Neural progenitor cell (in vitro differentiated cells): ENCODE measurements around the gene GAS1. TPM values are rescaled to one million over a fixed set of nuclear protein-coding genes. Genes with fewer than 3 reads are reported as not detected.

Experiments
- DNase-seq: peaks from one replicate; pipeline ENCODE4 v3.0.0-alpha.2; 2016; ENCODE audit warnings: low spot score
- H2AFZ ChIP-seq: fragments of 200-600 bp; sonication (generic); replicated peaks from 2 replicates; pipeline ENCODE4 v1.6.1; 2016; ENCODE audit warnings: antibody characterized with exemption
- H3F3A ChIP-seq: fragments of 200-600 bp; sonication (generic); 2 replicates; pipeline ENCODE4 v1.6.1; 2016; ENCODE audit warnings: antibody characterized with exemption, low read depth
- H3K27ac ChIP-seq: fragments of 200-600 bp; sonication (generic); 2 replicates; pipeline ENCODE4 v1.5.1; 2016; ENCODE audit warnings: mild to moderate bottlenecking
- H3K27me3 ChIP-seq: fragments of 200-600 bp; sonication (generic); 2 replicates; pipeline ENCODE4 v1.6.1; 2016; ENCODE audit warnings: mild to moderate bottlenecking, moderate library complexity
- H3K36me3 ChIP-seq: fragments of 200-600 bp; sonication (generic); 2 replicates; pipeline ENCODE4 v1.5.1; 2016
- H3K4me1 ChIP-seq: fragments of 200-600 bp; sonication (generic); 2 replicates; pipeline ENCODE4 v1.6.1; 2016; ENCODE audit warnings: mixed run types
- H3K4me2 ChIP-seq: fragments of 200-600 bp; sonication (generic); 2 replicates; pipeline ENCODE4 v1.6.1; 2016
- H3K4me3 ChIP-seq: fragments of 200-600 bp; sonication (generic); 2 replicates; pipeline ENCODE4 v1.5.1; 2016
- H3K79me2 ChIP-seq: fragments of 200-600 bp; sonication (generic); 2 replicates; pipeline ENCODE4 v1.6.1; 2016; ENCODE audit warnings: low read depth
- H3K9ac ChIP-seq: fragments of 200-600 bp; sonication (generic); 2 replicates; pipeline ENCODE4 v1.6.1; 2016
- H3K9me3 ChIP-seq: fragments of 200-600 bp; sonication (generic); 2 replicates; pipeline ENCODE4 v1.5.1; 2016; ENCODE audit warnings: low read depth
- H4K20me1 ChIP-seq: fragments of 200-600 bp; sonication (generic); 2 replicates; pipeline ENCODE4 v1.6.1; 2016; ENCODE audit warnings: low read depth
- H3K27ac Mint-ChIP-seq: 3 replicates; pipeline ENCODE4 v1.8.0; 2021; ENCODE audit warnings: mixed read lengths
- H3K27me3 Mint-ChIP-seq: 2 replicates; pipeline ENCODE4 v1.8.0; 2022; ENCODE audit warnings: low read depth, mild to moderate bottlenecking, inconsistent platforms, moderate library complexity, mixed read lengths; ENCODE audit not compliant: insufficient read depth
- H3K36me3 Mint-ChIP-seq: 3 replicates; pipeline ENCODE4 v1.8.0; 2021; ENCODE audit warnings: mixed read lengths
- H3K4me1 Mint-ChIP-seq: 3 replicates; pipeline ENCODE4 v1.8.0; 2021; ENCODE audit warnings: mixed read lengths
- H3K4me3 Mint-ChIP-seq: 3 replicates; pipeline ENCODE4 v1.8.0; 2021; ENCODE audit warnings: mild to moderate bottlenecking, moderate library complexity, mixed read lengths
- H3K9me3 Mint-ChIP-seq: 3 replicates; pipeline ENCODE4 v1.8.0; 2020; ENCODE audit warnings: mixed read lengths
- CTCF ChIP-seq: fragments of 200-600 bp; sonication (generic); IDR thresholded peaks from 2 replicates; pipeline ENCODE4 v1.5.1; 2017; ENCODE audit warnings: antibody characterized with exemption, mild to moderate bottlenecking
- EZH2 ChIP-seq: fragments of 200-600 bp; sonication (generic); IDR thresholded peaks from 2 replicates; pipeline ENCODE4 v1.6.1; 2017; ENCODE audit warnings: antibody characterized with exemption, mild to moderate bottlenecking, moderate library complexity
- EZH2phosphoT487 ChIP-seq: fragments of 200-600 bp; sonication (generic); IDR thresholded peaks from 2 replicates; pipeline ENCODE4 v1.6.1; 2017; ENCODE audit warnings: antibody characterized with exemption
- total RNA-seq: library from RNA; depleted of rRNA; stranded (reverse); fragments of >200 nt; gene quantifications from 2 replicates; pipeline ENCODE4 v1.2.3, GENCODE V29; 2015; ENCODE audit warnings: low replicate concordance

Gene GAS1
- total RNA-seq, 1 donor from 2014 or later: 68.1 TPM

- no peaks in the 10 kb centered on the region for H4K20me1 ChIP-seq
- Mint-ChIP-seq H3K27ac (no peak overlapping the region), H3K9me3 (no peaks in the 10 kb centered on the region), H3K27me3 (peaks cover 2% of the 10 kb centered on the region), H3K36me3 (no peaks in the 10 kb centered on the region), H3K4me1 (peaks cover 20% of the 10 kb centered on the region), H3K4me3 (no peak overlapping the region)
- H3K4me3 ChIP-seq: no peak overlapping the region
- H3F3A ChIP-seq: no peaks in the 10 kb centered on the region
- no peak overlapping the region for H3K27ac ChIP-seq
- H3K4me2 ChIP-seq: no peak overlapping the region
- no peaks in the 10 kb centered on the region for H3K79me2 ChIP-seq
- no peak overlapping the region for H2AFZ ChIP-seq
- DNase-seq: no peak
- no peak for TF ChIP-seq CTCF
- no peak for TF ChIP-seq EZH2
- TF ChIP-seq EZH2phosphoT487: no peak
- no peak overlapping the region for H3K9ac ChIP-seq
- H3K9me3 ChIP-seq: no peaks in the 10 kb centered on the region
- no peaks in the 10 kb centered on the region for H3K36me3 ChIP-seq
- H3K27me3 ChIP-seq: no peaks in the 10 kb centered on the region
- no peaks in the 10 kb centered on the region for H3K4me1 ChIP-seq
Measured at GRCh38 chr9:86985132-86985647, 37.9 kb upstream of the GAS1 start.

GRCh38 chr9:86983620-86984259, 36.4 kb upstream of the GAS1 start:
- no peaks in the 10 kb centered on the region for H3K36me3 Mint-ChIP-seq

GRCh38 chr9:86983249-86983619, 35.9 kb upstream of the GAS1 start:
- Histone ChIP-seq H3K9me3 (no peaks in the 10 kb centered on the region), H4K20me1 (no peaks in the 10 kb centered on the region), H3K27ac (no peak overlapping the region), H3K27me3 (no peaks in the 10 kb centered on the region), H3K4me1 (no peaks in the 10 kb centered on the region), H3K79me2 (no peaks in the 10 kb centered on the region), H3K9ac (no peak overlapping the region), H2AFZ (no peak overlapping the region), H3K4me3 (no peak overlapping the region), H3K36me3 (no peaks in the 10 kb centered on the region), H3F3A (no peaks in the 10 kb centered on the region), H3K4me2 (no peak overlapping the region)
- H3K27ac Mint-ChIP-seq: no peak overlapping the region
- DNase-seq: no peak
- peaks cover 2% of the 10 kb centered on the region for H3K27me3 Mint-ChIP-seq
- peaks cover 2% of the 10 kb centered on the region for H3K9me3 Mint-ChIP-seq
- TF ChIP-seq CTCF: no peak
- no peak for TF ChIP-seq EZH2phosphoT487
- TF ChIP-seq EZH2: no peak
- peaks cover 20% of the 10 kb centered on the region for H3K4me1 Mint-ChIP-seq
- no peaks in the 10 kb centered on the region for H3K36me3 Mint-ChIP-seq
- no peak overlapping the region for H3K4me3 Mint-ChIP-seq

More at GRCh38 chr9:86983620-86984259, 36.4 kb upstream of the GAS1 start:
- no peaks in the 10 kb centered on the region for H3F3A ChIP-seq
- H3K27ac Mint-ChIP-seq: no peak overlapping the region
- no peak overlapping the region for H3K27ac ChIP-seq
- TF ChIP-seq CTCF (no peak), EZH2phosphoT487 (no peak), EZH2 (no peak)
- H4K20me1 ChIP-seq: no peaks in the 10 kb centered on the region
- no peaks in the 10 kb centered on the region for H3K36me3 ChIP-seq
- no peaks in the 10 kb centered on the region for H3K79me2 ChIP-seq
- no peak overlapping the region for H3K4me3 Mint-ChIP-seq
- H2AFZ ChIP-seq: no peak overlapping the region
- DNase-seq: no peak
- no peaks in the 10 kb centered on the region for H3K4me1 ChIP-seq
- H3K9me3 Mint-ChIP-seq: peaks cover 2% of the 10 kb centered on the region
- H3K27me3 Mint-ChIP-seq: peaks cover 2% of the 10 kb centered on the region
- H3K4me2 ChIP-seq: no peak overlapping the region
- no peaks in the 10 kb centered on the region for H3K9me3 ChIP-seq
- H3K4me3 ChIP-seq: no peak overlapping the region
- no peaks in the 10 kb centered on the region for H3K27me3 ChIP-seq
- H3K4me1 Mint-ChIP-seq: peaks cover 20% of the 10 kb centered on the region
- no peak overlapping the region for H3K9ac ChIP-seq
